WTC11 (cell line): ENCODE measurements around the gene AVPI1. TPM values are rescaled to one million over a fixed set of nuclear protein-coding genes. Genes with fewer than 3 reads are reported as not detected.
A peak's percentile ranks its signal among the peaks of the same experiment; 100 is the strongest.

ENCODE experiments used
- ATAC-seq: fragments of 200-7000 bp; cut with Tn5 transposase; 2 replicates; pipeline ENCODE4 v1.10.0; 2021; ENCODE audit warnings: mild to moderate bottlenecking, moderate library complexity
- CTCF ChIA-PET: fragments of 300-600 bp; sonication (Branson Sonifier 250); formaldehyde crosslinking; loops from one replicate; lab custom pipeline; 2021; ENCODE audit warnings: antibody characterized with exemption; lab: Charles Lee
- POLR2A ChIA-PET: fragments of 350-600 bp; sonication (Branson Sonifier 250); formaldehyde crosslinking; loops from one replicate; lab custom pipeline; 2021; ENCODE audit warnings: antibody characterized with exemption; lab: Charles Lee
- DNase-seq: peaks from one replicate; pipeline ENCODE4 v3.0.0; 2021; ENCODE audit warnings: low spot score
- H3K27ac Mint-ChIP-seq: 2 replicates; pipeline ENCODE4 v1.8.0; 2021; ENCODE audit warnings: mixed read lengths
- H3K27me3 Mint-ChIP-seq: 2 replicates; pipeline ENCODE4 v1.8.0; 2021; ENCODE audit warnings: low read depth, mild to moderate bottlenecking, moderate library complexity, mixed read lengths
- H3K36me3 Mint-ChIP-seq: 2 replicates; pipeline ENCODE4 v1.8.0; 2021; ENCODE audit warnings: mixed read lengths
- H3K4me1 Mint-ChIP-seq: 2 replicates; pipeline ENCODE4 v1.8.0; 2022; ENCODE audit warnings: mixed read lengths
- H3K4me3 Mint-ChIP-seq: 2 replicates; pipeline ENCODE4 v1.8.0; 2021; ENCODE audit warnings: mild to moderate bottlenecking, moderate library complexity, mixed read lengths
- H3K9me3 Mint-ChIP-seq: 2 replicates; pipeline ENCODE4 v1.8.0; 2021; ENCODE audit warnings: mixed read lengths
- AR ChIP-seq: fragments of 250-450 bp; sonication (Bioruptor Pico); IDR thresholded peaks from 2 replicates; pipeline ENCODE4 v1.9.0; 2021; ENCODE audit warnings: mild to moderate bottlenecking
- ATF1 ChIP-seq: sonication (generic); formaldehyde crosslinking; IDR thresholded peaks from 2 replicates; pipeline ENCODE4 v1.8.1; 2023; ENCODE audit warnings: mild to moderate bottlenecking, moderate library complexity, missing genetic modification reagents
- CREM ChIP-seq: sonication (generic); formaldehyde crosslinking; IDR thresholded peaks from 2 replicates; pipeline ENCODE4 v1.8.1; 2022; ENCODE audit warnings: mild to moderate bottlenecking, missing genetic modification reagents, moderate library complexity
- ELF4 ChIP-seq: sonication (generic); formaldehyde crosslinking; IDR thresholded peaks from 2 replicates; pipeline ENCODE4 v1.8.1; 2022; ENCODE audit warnings: low read depth, mild to moderate bottlenecking, moderate library complexity, missing genetic modification reagents
- FOXP1 ChIP-seq: sonication (generic); formaldehyde crosslinking; IDR thresholded peaks from 2 replicates; pipeline ENCODE4 v1.8.0; 2022; ENCODE audit warnings: missing genetic modification reagents, mild to moderate bottlenecking, moderate library complexity, borderline replicate concordance
- GABPB1 ChIP-seq: sonication (generic); formaldehyde crosslinking; IDR thresholded peaks from 2 replicates; pipeline ENCODE4 v1.8.1; 2023; ENCODE audit warnings: mild to moderate bottlenecking, missing genetic modification reagents
- GTF2I ChIP-seq: fragments of 250-450 bp; sonication (Bioruptor Pico); conservative IDR thresholded peaks from 2 replicates; pipeline ENCODE4 v1.4.0; 2021; ENCODE audit warnings: mild to moderate bottlenecking
- KAT7 ChIP-seq: sonication (generic); formaldehyde crosslinking; IDR thresholded peaks from 2 replicates; pipeline ENCODE4 v1.8.1; 2023; ENCODE audit warnings: missing genetic modification reagents, mild to moderate bottlenecking, borderline replicate concordance
- SMAD3 ChIP-seq: sonication (generic); formaldehyde crosslinking; IDR thresholded peaks from 2 replicates; pipeline ENCODE4 v1.8.0; 2022; ENCODE audit warnings: missing genetic modification reagents, mild to moderate bottlenecking, borderline replicate concordance
- SOX15 ChIP-seq: fragments of 250-450 bp; sonication (Bioruptor Pico); IDR thresholded peaks from 2 replicates; pipeline ENCODE4 v1.9.0; 2021; ENCODE audit warnings: mild to moderate bottlenecking
- SP1 ChIP-seq: sonication (generic); formaldehyde crosslinking; conservative IDR thresholded peaks from 2 replicates; pipeline ENCODE4 v1.8.1; 2022; ENCODE audit warnings: missing genetic modification reagents
- TCF7 ChIP-seq: sonication (generic); formaldehyde crosslinking; IDR thresholded peaks from 2 replicates; pipeline ENCODE4 v1.8.0; 2022; ENCODE audit warnings: mild to moderate bottlenecking, low read depth, missing genetic modification reagents, moderate library complexity
- TEAD4 ChIP-seq: sonication (generic); formaldehyde crosslinking; IDR thresholded peaks from 2 replicates; pipeline ENCODE4 v1.8.0; 2022; ENCODE audit warnings: mild to moderate bottlenecking, missing genetic modification reagents
- TP53 ChIP-seq: sonication (generic); formaldehyde crosslinking; IDR thresholded peaks from 2 replicates; pipeline ENCODE4 v1.8.1; 2023; ENCODE audit warnings: mild to moderate bottlenecking, missing genetic modification reagents
- ZBTB43 ChIP-seq: sonication (generic); formaldehyde crosslinking; IDR thresholded peaks from 2 replicates; pipeline ENCODE4 v1.8.1; 2023; ENCODE audit warnings: mild to moderate bottlenecking, missing genetic modification reagents
- ZNF121 ChIP-seq: sonication (generic); formaldehyde crosslinking; IDR thresholded peaks from 2 replicates; pipeline ENCODE4 v1.8.0; 2023; ENCODE audit warnings: missing genetic modification reagents
- ZNF317 ChIP-seq: sonication (generic); formaldehyde crosslinking; IDR thresholded peaks from 2 replicates; pipeline ENCODE4 v1.8.1; 2023; ENCODE audit warnings: low read depth, mild to moderate bottlenecking, moderate library complexity, missing genetic modification reagents, borderline replicate concordance
- total RNA-seq: library from RNA; stranded (reverse); gene quantifications from 3 replicates; pipeline ENCODE4 v1.2.3, GENCODE V29; 2021
- TF ChIP-seq, protein P1 (sequence below): sonication (generic); formaldehyde crosslinking; IDR thresholded peaks from 2 replicates; pipeline ENCODE4 v1.8.0; 2023; ENCODE audit warnings: missing genetic modification reagents

Gene AVPI1
- total RNA-seq, 1 experiment from 2014 or later, result 9.8 TPM

GRCh38 chr10:97687785-97688781 lies 1.0 kb upstream of the AVPI1 start:
- ATAC-seq (no peak), DNase-seq (no peak)
- POLR2A ChIA-PET, result interaction anchor here (0.6 to 2.2 kb wide), 13 partner anchors 9 to 734 kb away, joined by 3 to 27 read pairs (median 6); partner anchors contain the start of genes MARVELD1, PI4K2A and ZFYVE27
- CTCF ChIA-PET, result interaction anchor here (0.7 to 3.4 kb wide), 20 partner anchors 8 to 282 kb away, joined by 3 to 61 read pairs (median 5); partner anchors contain the start of gene MARVELD1
- peaks cover 30% of the 10 kb centered on the region for H3K4me1 Mint-ChIP-seq
- H3K27me3 Mint-ChIP-seq, result peaks cover 17% of the 10 kb centered on the region
- TF ChIP-seq CREM (CRISPR knock-in tag) (no peak), GABPB1 (peak; percentile 71)
- peaks cover under 1% of the 10 kb centered on the region; the same call in 1 of the 2 replicates for H3K9me3 Mint-ChIP-seq
- no peaks in the 10 kb centered on the region for H3K36me3 Mint-ChIP-seq
- H3K27ac Mint-ChIP-seq, result peak overlapping the region; percentile 91
- peak overlapping the region; percentile 66 for H3K4me3 Mint-ChIP-seq

DNA sequence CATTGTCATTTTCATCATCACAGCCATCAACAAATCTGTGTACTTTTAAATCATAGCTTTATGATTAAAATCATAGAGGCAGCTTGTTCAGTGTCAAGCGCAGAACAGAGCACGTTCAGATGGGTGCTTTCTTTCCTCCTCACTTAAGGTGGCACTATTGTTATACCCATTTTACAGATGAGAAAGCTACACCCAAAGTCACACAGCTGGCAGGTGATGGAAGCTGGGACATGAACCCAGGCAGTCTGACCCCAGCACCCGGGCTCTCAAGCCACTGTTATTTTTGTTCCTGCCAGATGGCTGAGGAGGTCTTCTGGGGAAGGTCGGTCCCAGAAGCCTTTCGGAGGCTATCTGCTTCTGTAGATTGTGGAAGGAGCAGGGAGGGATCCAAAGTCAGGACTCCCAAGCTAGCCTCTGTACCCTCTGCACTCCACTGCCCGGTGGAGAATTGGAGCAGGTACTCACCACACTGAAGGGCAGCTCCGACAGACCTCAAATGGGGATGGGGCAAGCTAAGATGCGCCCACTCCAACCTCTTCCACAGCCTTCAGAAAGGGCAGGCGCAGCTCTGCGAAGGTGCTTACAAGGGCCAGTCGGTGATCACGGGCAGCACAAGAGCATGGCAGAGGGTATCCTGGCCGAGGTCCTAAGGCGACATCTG lies 610 bp downstream of the AVPI1 start:
- POLR2A ChIA-PET, result interaction anchor here (1.1 to 2.2 kb wide), 10 partner anchors 8 to 50 kb away, joined by 3 to 27 read pairs (median 8); partner anchors contain the start of genes MARVELD1 and ZFYVE27
- peaks cover 17% of the 10 kb centered on the region for H3K27me3 Mint-ChIP-seq
- TF ChIP-seq ZBTB43 (CRISPR knock-in tag) (0 out of 2 replicates have a peak, but pooled peaks have one; percentile 39), GTF2I (peak; percentile 69; the same call in 1 of the 2 replicates), SP1 (no peak), KAT7 (CRISPR knock-in tag) (0 out of 2 replicates have a peak, but pooled peaks have one; percentile 40), ZNF121 (CRISPR knock-in tag) (peak; percentile 45; the same call in 1 of the 2 replicates)

DNA sequence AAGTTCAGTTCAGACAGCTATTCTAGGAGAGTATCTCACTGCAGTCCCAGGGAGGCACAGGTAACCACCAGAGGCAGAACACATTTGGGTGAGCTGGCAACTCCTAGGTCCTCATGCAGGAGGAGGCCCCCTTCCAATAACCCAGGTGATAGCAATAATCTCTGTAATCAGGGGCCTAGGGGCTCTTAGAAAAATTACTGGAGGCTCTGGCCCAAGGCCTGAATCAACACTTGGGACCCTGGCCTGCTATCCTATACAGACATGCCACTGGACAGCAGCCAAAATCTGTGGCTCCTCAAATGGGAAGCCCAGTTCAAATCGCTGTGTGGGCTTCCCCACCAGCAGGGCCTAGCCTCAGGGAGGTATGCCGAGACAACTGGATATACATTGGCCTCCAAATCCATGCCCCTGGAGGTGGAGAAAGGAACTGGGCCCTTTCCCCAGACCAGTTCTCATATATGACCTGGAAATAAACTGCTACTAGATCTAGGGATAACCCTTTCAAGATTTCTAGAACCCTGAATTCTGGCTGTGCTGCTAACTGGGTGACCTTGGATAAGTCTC lies 1.6 kb downstream of the AVPI1 start:
- TF ChIP-seq AR (CRISPR knock-in tag) (no peak), ZNF317 (CRISPR knock-in tag) (no peak), TCF7 (CRISPR knock-in tag) (no peak), ATF1 (CRISPR knock-in tag) (no peak), SOX15 (no peak), ELF4 (CRISPR knock-in tag) (no peak), SMAD3 (no peak), TEAD4 (CRISPR knock-in tag) (no peak), FOXP1 (no peak), TP53 (CRISPR knock-in tag) (no peak)
- TF ChIP-seq, protein P1, sequence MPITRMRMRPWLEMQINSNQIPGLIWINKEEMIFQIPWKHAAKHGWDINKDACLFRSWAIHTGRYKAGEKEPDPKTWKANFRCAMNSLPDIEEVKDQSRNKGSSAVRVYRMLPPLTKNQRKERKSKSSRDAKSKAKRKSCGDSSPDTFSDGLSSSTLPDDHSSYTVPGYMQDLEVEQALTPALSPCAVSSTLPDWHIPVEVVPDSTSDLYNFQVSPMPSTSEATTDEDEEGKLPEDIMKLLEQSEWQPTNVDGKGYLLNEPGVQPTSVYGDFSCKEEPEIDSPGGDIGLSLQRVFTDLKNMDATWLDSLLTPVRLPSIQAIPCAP, result no peak
- Mint-ChIP-seq H3K4me3 (peak overlapping the region; percentile 86), H3K27ac (no peak overlapping the region), H3K9me3 (no peaks in the 10 kb centered on the region), H3K27me3 (peaks cover 17% of the 10 kb centered on the region), H3K36me3 (no peaks in the 10 kb centered on the region), H3K4me1 (peaks cover 32% of the 10 kb centered on the region)
- POLR2A ChIA-PET, result interaction anchor here (2.2 kb wide), 1 partner anchor 28 kb away, joined by 27 read pairs; the partner anchor contains the start of gene MARVELD1
- ATAC-seq (peak; percentile 5; the same call in 1 of the 2 replicates), DNase-seq (peak; percentile 50)
- CTCF ChIA-PET, result interaction anchor here (2.1 to 3.4 kb wide), 4 partner anchors 8 to 45 kb away, joined by 15 to 61 read pairs (median 24); no protein-coding TSS in a partner anchor

More for the DNA sequence above, 610 bp downstream of the AVPI1 start:
- H3K4me1 Mint-ChIP-seq, result peaks cover 32% of the 10 kb centered on the region
- DNase-seq (no peak), ATAC-seq (peak; percentile 2; the same call in 1 of the 2 replicates)
- H3K4me3 Mint-ChIP-seq, result peak overlapping the region; percentile 86
- CTCF ChIA-PET, result interaction anchor here (0.5 to 3.4 kb wide), 20 partner anchors 9 to 218 kb away, joined by 3 to 61 read pairs (median 5); partner anchors contain the start of genes ANKRD2, MARVELD1, PI4K2A and ZFYVE27
- peak overlapping the region; percentile 92 for H3K27ac Mint-ChIP-seq
- no peaks in the 10 kb centered on the region for H3K9me3 Mint-ChIP-seq
- H3K36me3 Mint-ChIP-seq, result no peaks in the 10 kb centered on the region
